ENCODE data around the gene ZBTB43.

- no peak for TF ChIP-seq CTCF (IDR thresholded peaks at IDR 0.05)
- no peak for TF ChIP-seq POLR2A (IDR thresholded peaks at IDR 0.05)
Observed at GRCh38 chr9:126802318-126803059, 2.4 kb upstream of the ZBTB43 start.
